Activated CD4-positive, alpha-beta memory T cell treated with anti-CD3 and anti-CD28 coated beads, Interleukin-2, amount 10 ng/mL, durations not matched to agents 7 days and 5 days (primary cell): ENCODE data around the gene PDIA4. TPM values are rescaled to one million over a fixed set of nuclear protein-coding genes. Genes with fewer than 3 reads are reported as not detected.
"Not testable (repeated sequence)": the region's sequence is repeated elsewhere in the genome, so short reads cannot be mapped to it uniquely, and the experiment has no call there.

Experiments used
- CTCF ChIA-PET: fragments of 350-600 bp; sonication (Branson Sonifier 250); formaldehyde crosslinking; loops from one replicate; lab custom pipeline; 2021; ENCODE audit warnings: antibody characterized with exemption, inconsistent platforms; lab: Charles Lee
- POLR2A ChIA-PET: fragments of 350-600 bp; sonication (Branson Sonifier 250); formaldehyde crosslinking; loops from one replicate; lab custom pipeline; 2021; ENCODE audit warnings: antibody characterized with exemption; lab: Charles Lee
- DNase-seq: peaks from one replicate; pipeline ENCODE4 v3.0.0-alpha.2; 2020
- H3K27ac Mint-ChIP-seq: one replicate; pipeline ENCODE4 v1.8.0; 2021; ENCODE audit warnings: mild to moderate bottlenecking, mixed read lengths
- H3K27me3 Mint-ChIP-seq: one replicate; pipeline ENCODE4 v1.8.0; 2021; ENCODE audit warnings: mixed read lengths
- H3K36me3 Mint-ChIP-seq: one replicate; pipeline ENCODE4 v1.8.0; 2021; ENCODE audit warnings: low read depth, mixed read lengths
- H3K4me1 Mint-ChIP-seq: one replicate; pipeline ENCODE4 v1.8.0; 2021; ENCODE audit warnings: mixed read lengths
- H3K4me3 Mint-ChIP-seq: one replicate; pipeline ENCODE4 v1.8.0; 2021; ENCODE audit warnings: mild to moderate bottlenecking, mixed read lengths
- H3K9me3 Mint-ChIP-seq: one replicate; pipeline ENCODE4 v1.8.0; 2021; ENCODE audit warnings: mixed read lengths
- total RNA-seq, 2 experiments: library from RNA; stranded (reverse); gene quantifications; one replicate each; pipeline ENCODE4 v1.2.3, GENCODE V29; 2021

Gene PDIA4
- total RNA-seq, 2 experiments from 2014 or later, result 108 TPM

- H3K36me3 Mint-ChIP-seq, DNase-seq, H3K27me3 Mint-ChIP-seq, POLR2A ChIA-PET, H3K27ac Mint-ChIP-seq, H3K4me3 Mint-ChIP-seq, H3K9me3 Mint-ChIP-seq: not testable (repeated sequence)
- CTCF ChIA-PET, result interaction anchor here (3.8 kb wide), 1 partner anchor 56 kb away, joined by 19 read pairs; no protein-coding TSS in a partner anchor
- H3K4me1 Mint-ChIP-seq, result peaks cover 15% of the 10 kb centered on the region
Observed at GRCh38 chr7:149062217-149062899, 34.1 kb upstream of the PDIA4 start.

- Mint-ChIP-seq H3K9me3 (no peaks in the 10 kb centered on the region), H3K4me3 (no peak overlapping the region), H3K36me3 (no peaks in the 10 kb centered on the region), H3K27me3 (no peaks in the 10 kb centered on the region), H3K27ac (no peak overlapping the region), H3K4me1 (peaks cover 10% of the 10 kb centered on the region)
- POLR2A ChIA-PET, result no interaction called here
- CTCF ChIA-PET, result interaction anchor here (0.6 to 3.8 kb wide), 2 partner anchors 54 to 106 kb away, joined by 3 to 19 read pairs; no protein-coding TSS in a partner anchor
- DNase-seq, result no peak
Observed at GRCh38 chr7:149060156-149060555, 31.9 kb upstream of the PDIA4 start.

GRCh38 chr7:149053885-149054284 lies 25.6 kb upstream of the PDIA4 start:
- Mint-ChIP-seq H3K27ac (no peak overlapping the region), H3K4me3 (no peak overlapping the region), H3K4me1 (peaks cover 1% of the 10 kb centered on the region), H3K27me3 (no peaks in the 10 kb centered on the region), H3K36me3 (no peaks in the 10 kb centered on the region), H3K9me3 (no peaks in the 10 kb centered on the region)
- ChIA-PET CTCF (interaction anchor here (1.7 kb wide), 1 partner anchor 48 kb away, joined by 5 read pairs; no protein-coding TSS in a partner anchor), POLR2A (no interaction called here)
- no peak for DNase-seq

GRCh38 chr7:149053384-149053783 lies 25.1 kb upstream of the PDIA4 start:
- CTCF ChIA-PET, result interaction anchor here (1.7 kb wide), 1 partner anchor 48 kb away, joined by 5 read pairs; no protein-coding TSS in a partner anchor
- peaks cover 1% of the 10 kb centered on the region for H3K4me1 Mint-ChIP-seq

GRCh38 chr7:149050941-149051340 lies 22.6 kb upstream of the PDIA4 start:
- ChIA-PET CTCF (interaction anchor here (1.3 kb wide), 1 partner anchor 15 kb away, joined by 3 read pairs; no protein-coding TSS in a partner anchor), POLR2A (no interaction called here)
- peaks cover 1% of the 10 kb centered on the region for H3K4me1 Mint-ChIP-seq
- DNase-seq, result no peak
- H3K4me3 Mint-ChIP-seq, result no peak overlapping the region
- no peak overlapping the region for H3K27ac Mint-ChIP-seq
- H3K36me3 Mint-ChIP-seq, result no peaks in the 10 kb centered on the region
- no peaks in the 10 kb centered on the region for H3K9me3 Mint-ChIP-seq
- H3K27me3 Mint-ChIP-seq, result no peaks in the 10 kb centered on the region

More at GRCh38 chr7:149053384-149053783, 25.1 kb upstream of the PDIA4 start:
- no peak overlapping the region for H3K27ac Mint-ChIP-seq
- H3K27me3 Mint-ChIP-seq, result no peaks in the 10 kb centered on the region
- H3K36me3 Mint-ChIP-seq, result no peaks in the 10 kb centered on the region
- no peaks in the 10 kb centered on the region for H3K9me3 Mint-ChIP-seq
- POLR2A ChIA-PET, result no interaction called here
- no peak overlapping the region for H3K4me3 Mint-ChIP-seq
- DNase-seq, result no peak

- no peak overlapping the region for H3K4me3 Mint-ChIP-seq
- ChIA-PET CTCF (interaction anchor here (0.9 to 2.9 kb wide), 3 partner anchors 17 to 43 kb away, joined by 3 to 10 read pairs (median 6); no protein-coding TSS in a partner anchor), POLR2A (no interaction called here)
- H3K36me3 Mint-ChIP-seq, result no peaks in the 10 kb centered on the region
- no peaks in the 10 kb centered on the region for H3K27me3 Mint-ChIP-seq
- DNase-seq, result no peak
- H3K27ac Mint-ChIP-seq, result no peak overlapping the region
- peaks cover 1% of the 10 kb centered on the region for H3K4me1 Mint-ChIP-seq
- no peaks in the 10 kb centered on the region for H3K9me3 Mint-ChIP-seq
Observed at GRCh38 chr7:149048805-149049204, 20.5 kb upstream of the PDIA4 start.

GRCh38 chr7:149046416-149046815 lies 18.1 kb upstream of the PDIA4 start:
- Mint-ChIP-seq H3K4me3 (no peak overlapping the region), H3K4me1 (peaks cover 1% of the 10 kb centered on the region), H3K27me3 (no peaks in the 10 kb centered on the region), H3K27ac (no peak overlapping the region), H3K36me3 (no peaks in the 10 kb centered on the region), H3K9me3 (no peaks in the 10 kb centered on the region)
- DNase-seq, result no peak
- ChIA-PET CTCF (interaction anchor here (1.8 kb wide), 1 partner anchor 19 kb away, joined by 10 read pairs; no protein-coding TSS in a partner anchor), POLR2A (no interaction called here)

GRCh38 chr7:149043936-149044335 lies 15.6 kb upstream of the PDIA4 start:
- ChIA-PET CTCF (interaction anchor here (1.0 kb wide), 1 partner anchor 22 kb away, joined by 3 read pairs; no protein-coding TSS in a partner anchor), POLR2A (no interaction called here)
- H3K4me1 Mint-ChIP-seq, result no peaks in the 10 kb centered on the region
- H3K27ac Mint-ChIP-seq, result no peak overlapping the region
- DNase-seq, result no peak
- H3K36me3 Mint-ChIP-seq, result no peaks in the 10 kb centered on the region
- H3K4me3 Mint-ChIP-seq, result no peak overlapping the region
- H3K9me3 Mint-ChIP-seq, result no peaks in the 10 kb centered on the region
- H3K27me3 Mint-ChIP-seq, result no peaks in the 10 kb centered on the region

GRCh38 chr7:149041350-149041749 lies 13.0 kb upstream of the PDIA4 start:
- H3K9me3 Mint-ChIP-seq, result peaks cover 9% of the 10 kb centered on the region
- no peaks in the 10 kb centered on the region for H3K27me3 Mint-ChIP-seq
- ChIA-PET CTCF (interaction anchor here (1.2 kb wide), 1 partner anchor 25 kb away, joined by 4 read pairs; no protein-coding TSS in a partner anchor), POLR2A (no interaction called here)
- H3K36me3 Mint-ChIP-seq, result peaks cover 10% of the 10 kb centered on the region
- DNase-seq, result no peak
- peaks cover 5% of the 10 kb centered on the region for H3K4me1 Mint-ChIP-seq
- no peak overlapping the region for H3K27ac Mint-ChIP-seq
- H3K4me3 Mint-ChIP-seq, result no peak overlapping the region

GRCh38 chr7:149038641-149039040 lies 10.3 kb upstream of the PDIA4 start:
- H3K9me3 Mint-ChIP-seq, result peaks cover 15% of the 10 kb centered on the region
- POLR2A ChIA-PET, H3K4me1 Mint-ChIP-seq, H3K4me3 Mint-ChIP-seq, H3K27me3 Mint-ChIP-seq, DNase-seq, H3K27ac Mint-ChIP-seq: not testable (repeated sequence)
- peaks cover 10% of the 10 kb centered on the region for H3K36me3 Mint-ChIP-seq
- CTCF ChIA-PET, result interaction anchor here (0.6 kb wide), 1 partner anchor 148 kb away, joined by 6 read pairs; no protein-coding TSS in a partner anchor

GRCh38 chr7:149036676-149037075 lies 8.4 kb upstream of the PDIA4 start:
- peaks cover 15% of the 10 kb centered on the region for H3K9me3 Mint-ChIP-seq
- peaks cover 10% of the 10 kb centered on the region for H3K36me3 Mint-ChIP-seq
- POLR2A ChIA-PET, result no interaction called here
- peaks cover 5% of the 10 kb centered on the region for H3K4me1 Mint-ChIP-seq
- CTCF ChIA-PET, result no interaction called here
- no peak overlapping the region for H3K4me3 Mint-ChIP-seq
- no peak overlapping the region for H3K27ac Mint-ChIP-seq
- H3K27me3 Mint-ChIP-seq, result peaks cover 3% of the 10 kb centered on the region
- no peak for DNase-seq

- peaks cover 3% of the 10 kb centered on the region for H3K27me3 Mint-ChIP-seq
- peaks cover 6% of the 10 kb centered on the region for H3K9me3 Mint-ChIP-seq
- no peak overlapping the region for H3K4me3 Mint-ChIP-seq
- H3K4me1 Mint-ChIP-seq, result peaks cover 22% of the 10 kb centered on the region
- H3K27ac Mint-ChIP-seq, result no peak overlapping the region
- no peaks in the 10 kb centered on the region for H3K36me3 Mint-ChIP-seq
- ChIA-PET POLR2A (no interaction called here), CTCF (interaction anchor here (0.7 to 7.7 kb wide), 2 partner anchors 24 to 34 kb away, joined by 3 to 64 read pairs; no protein-coding TSS in a partner anchor)
- DNase-seq, result no peak
Observed at GRCh38 chr7:149031353-149031910, 3.1 kb upstream of the PDIA4 start.

GRCh38 chr7:149030439-149030838 lies 2.1 kb upstream of the PDIA4 start:
- H3K27ac Mint-ChIP-seq, H3K27me3 Mint-ChIP-seq, H3K4me3 Mint-ChIP-seq, DNase-seq, H3K36me3 Mint-ChIP-seq, H3K9me3 Mint-ChIP-seq: not testable (repeated sequence)
- H3K4me1 Mint-ChIP-seq, result peaks cover 32% of the 10 kb centered on the region
- CTCF ChIA-PET, result interaction anchor here (0.7 to 7.7 kb wide), 3 partner anchors 18 to 35 kb away, joined by 3 to 64 read pairs (median 6); no protein-coding TSS in a partner anchor
- POLR2A ChIA-PET, result interaction anchor here (4.1 to 4.6 kb wide), 2 partner anchors 35 to 96 kb away, joined by 16 to 34 read pairs; partner anchors contain the start of gene ZNF425
